HG03097 (cell line): ENCODE measurements around the gene ZDHHC15.
"Not testable (repeated sequence)": the region's sequence is repeated elsewhere in the genome, so short reads cannot be mapped to it uniquely, and the experiment has no call there.

Experiments
- ATAC-seq: cut with Tn5 transposase; IDR thresholded peaks from one replicate; pipeline ENCODE4 v1.9.1; 2021; ENCODE audit not compliant: unreplicated experiment, low FRiP score

Gene ZDHHC15

GRCh38 chrX:75522565-75523431 is at the start of gene ZDHHC15:
ZDHHC15 (minus strand) TSS chrX:75523037; CDS start chrX:75523024, 13 bp downstream.
- no peak for ATAC-seq

- not testable (repeated sequence) for ATAC-seq
Observed at GRCh38 chrX:75560544-75560943, 37.7 kb upstream of the ZDHHC15 start.

GRCh38 chrX:75547783-75548182 is 24.9 kb upstream of the ZDHHC15 start:
- ATAC-seq, result no peak

GRCh38 chrX:75546724-75547511 is 24.1 kb upstream of the ZDHHC15 start:
- ATAC-seq, result no peak

GRCh38 chrX:75544786-75545185 is 21.9 kb upstream of the ZDHHC15 start:
- ATAC-seq, result no peak

GRCh38 chrX:75483933-75484332 is 38.9 kb downstream of the ZDHHC15 start:
- no peak for ATAC-seq

- not testable (repeated sequence) for ATAC-seq
Observed at GRCh38 chrX:75461780-75462179, 61.1 kb downstream of the ZDHHC15 start.

- ATAC-seq, result no peak
Observed at GRCh38 chrX:75421688-75422230, 101.1 kb downstream of the ZDHHC15 start.

GRCh38 chrX:75407153-75407552 is 115.7 kb downstream of the ZDHHC15 start:
- ATAC-seq, result not testable (repeated sequence)

GRCh38 chrX:75390470-75390869 is 132.4 kb downstream of the ZDHHC15 start:
- no peak for ATAC-seq

- no peak for ATAC-seq
Observed at GRCh38 chrX:75369721-75370120, 153.1 kb downstream of the ZDHHC15 start.

- ATAC-seq, result no peak
Observed at GRCh38 chrX:75366861-75367260, 156.0 kb downstream of the ZDHHC15 start.

- no peak for ATAC-seq
Observed at GRCh38 chrX:75365243-75365975, 157.4 kb downstream of the ZDHHC15 start.

- no peak for ATAC-seq
Observed at GRCh38 chrX:75361788-75362187, 161.0 kb downstream of the ZDHHC15 start.

- not testable (repeated sequence) for ATAC-seq
Observed at GRCh38 chrX:75348601-75349000, 174.2 kb downstream of the ZDHHC15 start.

- no peak for ATAC-seq
Observed at GRCh38 chrX:75337525-75337924, 185.3 kb downstream of the ZDHHC15 start.

- ATAC-seq, result no peak
Observed at GRCh38 chrX:75335127-75335458, 187.7 kb downstream of the ZDHHC15 start.

GRCh38 chrX:75334407-75335126 is 188.3 kb downstream of the ZDHHC15 start:
- ATAC-seq, result not testable (repeated sequence)

- ATAC-seq, result no peak
Observed at GRCh38 chrX:75327607-75328006, 195.2 kb downstream of the ZDHHC15 start.
